GM12873 (cell line): Measurements from ENCODE around the gene UMOD.

Source experiments
- TF ChIP-seq, protein P1 (sequence below): IDR thresholded peaks from 2 replicates; pipeline ENCODE4 v1.5.1; 2012; ENCODE audit warnings: low read depth, mild to moderate bottlenecking, moderate library complexity, low read length, control low read depth; ENCODE audit not compliant: insufficient read depth; ENCODE audit errors: missing control alignments

Gene UMOD

DNA sequence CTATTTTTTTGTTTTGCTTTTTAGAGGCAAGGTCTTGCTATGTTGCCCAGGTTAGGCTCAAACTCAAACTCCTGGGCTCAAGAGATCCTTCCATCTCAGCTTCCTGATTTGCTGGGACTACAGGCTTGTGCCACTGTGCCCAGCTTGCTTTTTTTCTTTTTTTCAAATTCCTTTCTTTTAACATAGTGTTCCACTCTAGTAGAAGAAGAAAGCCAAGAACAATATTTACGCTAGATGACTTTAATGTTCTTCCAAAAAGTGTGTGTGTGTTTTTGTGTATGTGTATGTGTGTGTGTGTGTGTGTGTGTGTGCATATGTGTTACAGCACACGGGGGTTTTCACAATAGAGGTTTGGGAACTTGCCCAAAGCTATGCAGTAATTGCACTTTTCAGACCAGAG lies 10.7 kb upstream of the UMOD start:
- TF ChIP-seq, protein P1, sequence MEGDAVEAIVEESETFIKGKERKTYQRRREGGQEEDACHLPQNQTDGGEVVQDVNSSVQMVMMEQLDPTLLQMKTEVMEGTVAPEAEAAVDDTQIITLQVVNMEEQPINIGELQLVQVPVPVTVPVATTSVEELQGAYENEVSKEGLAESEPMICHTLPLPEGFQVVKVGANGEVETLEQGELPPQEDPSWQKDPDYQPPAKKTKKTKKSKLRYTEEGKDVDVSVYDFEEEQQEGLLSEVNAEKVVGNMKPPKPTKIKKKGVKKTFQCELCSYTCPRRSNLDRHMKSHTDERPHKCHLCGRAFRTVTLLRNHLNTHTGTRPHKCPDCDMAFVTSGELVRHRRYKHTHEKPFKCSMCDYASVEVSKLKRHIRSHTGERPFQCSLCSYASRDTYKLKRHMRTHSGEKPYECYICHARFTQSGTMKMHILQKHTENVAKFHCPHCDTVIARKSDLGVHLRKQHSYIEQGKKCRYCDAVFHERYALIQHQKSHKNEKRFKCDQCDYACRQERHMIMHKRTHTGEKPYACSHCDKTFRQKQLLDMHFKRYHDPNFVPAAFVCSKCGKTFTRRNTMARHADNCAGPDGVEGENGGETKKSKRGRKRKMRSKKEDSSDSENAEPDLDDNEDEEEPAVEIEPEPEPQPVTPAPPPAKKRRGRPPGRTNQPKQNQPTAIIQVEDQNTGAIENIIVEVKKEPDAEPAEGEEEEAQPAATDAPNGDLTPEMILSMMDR: no peak

DNA sequence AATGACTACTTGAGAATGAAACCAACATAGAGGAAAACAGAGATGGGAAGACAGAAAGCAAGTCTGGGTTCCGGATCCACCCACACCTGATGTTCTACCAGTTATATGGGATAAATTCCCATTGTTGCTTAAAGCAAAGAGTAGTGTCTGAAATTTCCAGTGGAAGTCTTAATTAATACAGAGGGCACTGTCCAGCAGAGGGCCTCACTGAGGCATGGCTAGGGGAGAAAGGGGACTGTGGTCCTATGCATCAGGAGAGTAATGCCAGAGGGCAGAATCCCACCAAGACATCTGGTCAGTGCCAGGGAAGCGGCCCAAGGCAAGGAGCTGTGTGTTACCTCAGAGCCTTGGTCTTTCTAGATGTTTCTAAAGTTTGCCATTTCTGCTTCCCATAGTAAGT lies 7.5 kb upstream of the UMOD start:
- TF ChIP-seq, protein P1: peak; percentile 45

DNA sequence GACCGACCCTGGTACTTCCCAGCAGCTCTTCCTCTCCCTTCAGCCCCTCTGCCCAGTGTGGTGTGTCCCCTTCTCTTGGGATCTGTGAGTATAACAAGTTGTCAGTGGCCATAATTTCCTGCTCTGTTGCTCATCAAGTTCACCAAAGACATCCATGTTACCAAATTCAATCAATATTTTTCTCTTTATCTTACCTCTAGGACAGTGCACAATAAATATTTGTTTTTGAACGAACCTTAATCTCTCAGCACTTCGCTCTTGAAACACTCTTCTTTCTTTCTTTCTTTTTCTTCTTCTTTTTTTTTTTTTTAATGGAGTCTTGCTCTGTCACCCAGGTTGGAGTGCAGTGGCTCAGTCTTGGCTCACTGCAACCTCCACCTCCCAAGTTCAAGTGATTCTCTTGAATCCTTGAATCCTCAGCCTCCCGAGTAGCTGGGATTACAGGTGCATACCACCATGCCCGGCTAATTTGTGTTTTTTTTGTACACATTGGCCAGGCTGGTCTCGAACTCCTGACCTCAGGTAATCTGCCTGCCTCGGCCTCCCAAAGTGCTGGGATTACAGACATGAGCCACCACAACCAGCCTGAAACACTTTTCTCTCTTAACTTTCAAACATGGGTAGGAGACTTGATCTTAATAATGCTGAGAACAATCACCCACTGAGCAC lies 2.7 kb upstream of the UMOD start:
- TF ChIP-seq, protein P1: no peak

DNA sequence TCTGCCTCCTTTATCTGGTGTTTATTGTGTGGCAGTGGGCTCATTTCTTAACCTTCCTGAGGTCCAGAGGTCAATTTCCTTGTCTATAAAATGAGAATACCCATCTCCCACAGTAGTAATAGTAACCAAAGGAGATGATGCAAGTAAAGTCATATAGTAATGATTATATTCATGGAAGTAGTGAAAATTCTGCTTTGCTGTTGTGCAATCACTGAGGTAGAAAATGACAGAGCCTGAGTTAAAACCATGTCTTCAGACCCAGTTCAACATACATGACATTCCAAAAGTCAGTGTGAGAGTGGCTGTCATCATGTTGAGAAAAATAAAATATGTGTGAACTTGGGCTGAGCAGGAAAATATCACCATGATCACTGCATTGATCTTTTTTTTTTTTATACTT lies 864 bp upstream of the UMOD start:
- TF ChIP-seq, protein P1: no peak

DNA sequence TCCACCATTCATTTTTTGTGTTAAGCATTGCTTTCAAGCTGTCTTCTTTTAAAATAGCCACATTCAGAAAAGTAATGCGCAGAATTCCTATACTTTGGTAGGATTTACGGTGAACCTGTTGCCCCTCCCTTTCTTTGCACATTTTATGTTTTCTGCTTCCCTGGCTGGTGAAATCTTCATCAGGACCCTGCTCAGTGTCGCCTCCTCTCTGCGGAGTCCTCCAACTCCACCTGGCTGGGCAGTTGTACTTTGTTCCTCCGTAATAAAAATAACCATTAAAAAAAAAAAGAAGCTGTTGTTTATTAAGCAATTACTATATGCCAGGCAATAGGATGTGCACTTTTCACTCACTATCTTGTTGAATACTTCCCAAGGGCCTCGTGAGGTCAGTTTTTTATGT lies 2.9 kb downstream of the UMOD start:
- TF ChIP-seq, protein P1: no peak

DNA sequence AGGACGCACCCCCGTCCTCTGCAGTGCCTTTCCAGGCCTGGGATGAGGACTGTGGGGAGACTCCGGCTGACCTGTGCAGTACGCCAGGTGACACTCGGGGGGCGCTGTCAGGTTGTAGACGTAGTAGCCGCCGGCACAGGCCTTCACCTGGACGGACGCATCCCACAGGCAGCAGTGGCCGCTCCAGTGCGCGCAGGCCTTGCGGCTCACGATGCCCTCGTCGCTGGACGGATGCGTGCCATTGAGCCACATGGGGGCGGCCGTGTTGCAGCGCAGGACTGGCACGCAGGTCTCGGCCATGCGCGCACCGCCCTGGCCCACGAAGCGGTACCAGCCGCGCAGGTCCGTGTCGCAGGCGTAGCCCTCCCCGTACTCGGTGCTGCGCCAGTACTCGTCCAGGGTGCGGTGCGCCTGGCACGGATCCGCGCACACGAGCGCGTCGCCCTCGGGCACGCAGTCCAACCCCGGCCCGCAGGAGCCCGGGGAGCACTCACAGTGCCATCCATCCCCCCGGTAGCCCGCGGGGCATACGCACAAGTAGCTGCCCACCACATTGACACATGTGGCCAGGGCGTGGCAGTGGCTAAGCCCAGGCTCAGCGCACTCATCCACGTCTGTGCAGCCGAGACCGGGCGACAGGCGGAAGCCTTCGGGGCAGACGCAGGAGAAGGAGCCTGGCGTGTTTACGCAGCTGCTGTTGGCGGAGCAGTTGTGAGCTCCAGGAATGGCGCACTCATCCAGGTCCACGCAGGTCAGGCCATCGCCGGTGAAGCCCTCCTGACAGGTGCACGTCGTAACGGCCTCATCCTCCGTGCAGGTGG lies 3.9 kb downstream of the UMOD start:
- TF ChIP-seq, protein P1: peak; percentile 23

DNA sequence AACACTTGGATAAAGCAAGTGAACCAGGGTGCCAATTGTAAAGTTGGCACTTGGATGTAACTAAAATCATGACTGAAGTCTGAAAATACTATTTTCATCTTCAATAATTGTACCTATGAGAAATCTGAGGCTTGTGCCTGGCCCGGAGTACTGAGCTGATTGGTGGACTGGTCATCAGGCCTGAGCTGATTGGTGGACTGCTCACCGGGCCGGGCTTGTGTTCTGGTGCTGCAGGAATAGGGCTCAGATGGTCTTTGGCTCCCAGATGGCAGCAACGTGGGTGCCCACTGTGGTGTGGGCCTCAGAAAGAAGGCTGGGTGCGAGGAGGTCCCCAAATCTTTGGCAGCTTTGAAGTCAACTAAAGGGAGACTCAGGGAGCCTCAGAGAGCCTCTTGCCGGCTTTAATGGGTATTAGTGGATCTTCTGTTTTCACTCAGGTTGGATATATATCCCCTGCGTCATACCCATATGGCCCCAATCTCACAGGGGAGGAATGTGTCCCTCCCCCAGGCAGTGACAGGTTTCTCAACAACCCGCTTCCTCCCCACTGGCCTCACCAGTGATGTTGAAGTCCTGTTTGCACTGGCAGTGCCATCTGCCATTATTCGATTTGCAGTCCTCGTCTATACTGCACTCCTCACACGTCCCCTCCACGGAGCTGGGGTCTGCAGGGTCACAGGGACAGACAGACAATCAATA lies 4.7 kb downstream of the UMOD start:
- TF ChIP-seq, protein P1: no peak
